ENCODE results near the gene KISS1.
A peak's percentile ranks its signal among the peaks of the same experiment; 100 is the strongest.

The KISS1 gene

DNA sequence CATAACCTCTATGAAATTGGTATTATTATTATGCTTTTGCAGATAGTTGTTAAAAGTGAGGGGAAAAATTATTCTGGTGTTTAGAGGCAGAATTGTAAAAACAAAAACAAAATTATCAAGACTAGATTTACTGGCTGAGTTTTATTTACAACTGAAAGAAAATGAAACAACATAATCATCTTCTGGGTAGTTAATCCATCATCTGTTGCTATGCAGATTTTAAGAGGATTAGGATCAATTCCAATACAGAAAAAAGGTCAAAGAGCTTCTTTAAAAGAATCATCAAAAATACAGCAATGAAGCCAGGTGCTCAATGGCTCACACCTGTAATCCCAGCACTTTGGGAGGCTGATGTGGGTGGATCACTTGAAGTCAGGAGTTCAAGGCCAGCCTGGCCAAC lies 9.2 kb upstream of the KISS1 start:
- H3K27ac Mint-ChIP-seq, result no peak overlapping the region
- H3K27me3 Mint-ChIP-seq, result peaks cover 55% of the 10 kb centered on the region
- no peaks in the 10 kb centered on the region for H3K36me3 Mint-ChIP-seq
- H3K9me3 Mint-ChIP-seq, result no peaks in the 10 kb centered on the region
- no peak overlapping the region for H3K4me3 Mint-ChIP-seq
- ATAC-seq, result no peak
- peaks cover 4% of the 10 kb centered on the region for H3K4me1 Mint-ChIP-seq

DNA sequence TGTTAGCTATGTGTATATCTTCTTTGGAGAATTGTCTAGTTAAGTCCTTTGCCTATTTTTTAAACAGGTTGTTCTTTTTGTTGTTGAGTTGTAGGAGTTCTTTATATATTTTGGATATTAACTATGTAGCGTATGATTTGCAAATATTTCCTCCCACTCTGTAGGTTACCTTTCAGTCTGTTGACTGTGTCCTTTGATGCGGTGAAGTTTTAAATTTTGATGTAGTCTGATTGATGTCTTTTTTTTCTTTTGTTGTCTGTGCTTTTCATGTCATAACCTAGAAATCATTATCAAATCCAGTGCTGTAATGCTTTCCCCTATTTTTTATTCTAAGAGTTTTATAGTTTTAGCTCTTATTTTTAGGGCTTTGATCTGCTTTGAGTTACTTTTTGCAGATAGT lies 8.7 kb upstream of the KISS1 start:
- Mint-ChIP-seq H3K27me3 (peaks cover 57% of the 10 kb centered on the region), H3K27ac (no peak overlapping the region), H3K36me3 (no peaks in the 10 kb centered on the region), H3K4me1 (peaks cover 4% of the 10 kb centered on the region), H3K9me3 (no peaks in the 10 kb centered on the region), H3K4me3 (no peak overlapping the region)
- no peak for ATAC-seq

DNA sequence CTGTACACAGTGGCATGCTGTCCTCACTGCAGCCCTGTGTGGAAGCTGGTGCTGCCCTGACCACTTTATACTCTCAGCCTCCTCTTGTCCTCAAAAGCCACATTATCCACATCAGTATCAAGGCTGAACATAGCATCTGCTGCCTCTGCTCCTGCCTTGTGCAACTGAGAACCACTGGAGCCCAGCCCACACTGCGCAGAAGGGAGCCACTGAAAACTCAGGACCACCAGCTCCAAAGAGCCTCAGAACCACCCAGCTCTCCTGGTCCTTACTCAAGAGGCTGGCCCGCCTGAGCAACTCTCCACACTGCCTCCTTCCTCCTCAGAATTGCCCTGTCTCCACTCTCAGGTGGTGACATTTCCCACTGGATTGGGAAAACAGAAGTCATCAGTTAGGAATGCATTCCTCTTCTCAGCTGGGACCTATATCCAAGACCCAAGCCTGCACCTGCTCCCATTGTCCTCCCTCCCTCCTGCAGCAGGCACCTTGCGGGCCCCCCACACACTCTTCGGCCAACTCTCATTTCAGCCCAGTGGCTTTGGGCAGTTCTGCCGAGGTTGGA lies 7.0 kb upstream of the KISS1 start:
- ATAC-seq, result peak; percentile 4
- H3K36me3 Mint-ChIP-seq, result no peaks in the 10 kb centered on the region
- H3K27me3 Mint-ChIP-seq, result peaks cover 63% of the 10 kb centered on the region
- no peak overlapping the region for H3K4me3 Mint-ChIP-seq
- H3K4me1 Mint-ChIP-seq, result peaks cover 4% of the 10 kb centered on the region
- H3K9me3 Mint-ChIP-seq, result no peaks in the 10 kb centered on the region
- H3K27ac Mint-ChIP-seq, result no peak overlapping the region

DNA sequence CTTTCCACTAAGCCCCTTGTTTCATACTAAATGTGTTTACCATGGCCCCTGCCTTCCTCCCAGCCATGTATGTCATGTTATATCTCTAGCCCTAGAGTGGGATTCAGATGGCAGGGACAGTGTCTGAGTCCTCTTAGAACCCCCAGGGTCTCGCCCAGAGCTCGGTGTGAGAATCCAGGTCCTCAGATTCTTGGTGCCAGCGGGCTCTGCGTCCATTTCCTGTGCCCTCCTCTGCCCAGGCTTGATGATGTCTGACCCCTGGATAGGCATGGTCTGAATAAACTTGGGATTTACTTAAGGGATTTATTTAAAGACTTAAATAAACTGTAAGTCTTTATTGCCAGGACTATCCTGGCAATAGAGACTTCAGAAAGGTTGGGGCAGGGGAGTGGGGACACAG lies 6.2 kb upstream of the KISS1 start:
- no peak overlapping the region for H3K4me3 Mint-ChIP-seq
- peaks cover 4% of the 10 kb centered on the region for H3K4me1 Mint-ChIP-seq
- H3K27me3 Mint-ChIP-seq, result peaks cover 66% of the 10 kb centered on the region
- no peak for ATAC-seq
- H3K36me3 Mint-ChIP-seq, result no peaks in the 10 kb centered on the region
- H3K9me3 Mint-ChIP-seq, result no peaks in the 10 kb centered on the region
- H3K27ac Mint-ChIP-seq, result no peak overlapping the region

DNA sequence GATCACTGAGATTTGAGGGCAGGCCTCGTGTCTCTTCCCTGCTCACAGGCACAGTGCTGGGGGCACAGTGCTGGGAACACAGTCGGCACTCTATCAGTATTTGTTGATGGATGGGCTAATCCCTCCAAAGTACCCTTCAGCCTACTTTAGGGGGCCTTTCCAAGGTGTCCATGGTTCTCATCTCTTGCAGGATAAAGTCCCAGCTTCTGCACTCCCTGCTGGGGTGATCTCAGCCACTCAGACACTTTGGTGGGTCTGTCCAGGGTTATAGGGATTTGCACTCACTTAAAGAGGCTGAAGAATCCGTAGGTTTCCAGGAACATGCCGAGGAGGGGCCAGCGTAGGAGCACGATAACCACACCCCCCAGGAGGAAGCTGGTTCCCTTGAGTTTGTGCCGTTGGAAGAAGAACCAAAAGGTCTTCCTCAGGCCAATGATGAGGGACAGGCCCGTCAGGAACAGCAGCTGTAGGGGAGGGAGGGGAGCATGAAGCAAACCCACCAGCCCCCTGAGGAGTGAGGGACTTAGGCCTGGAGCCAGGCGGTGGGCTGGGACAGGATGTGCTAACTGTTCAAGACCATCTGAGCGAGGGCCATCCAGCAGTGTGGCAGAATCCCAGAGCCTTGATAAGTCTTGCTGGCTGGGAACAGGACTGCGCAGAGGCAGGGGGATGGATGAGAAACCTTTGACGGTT lies 5.2 kb upstream of the KISS1 start:
- H3K4me1 Mint-ChIP-seq, result no peaks in the 10 kb centered on the region
- no peak for ATAC-seq
- no peak overlapping the region for H3K4me3 Mint-ChIP-seq
- peaks cover 64% of the 10 kb centered on the region for H3K27me3 Mint-ChIP-seq
- H3K9me3 Mint-ChIP-seq, result no peaks in the 10 kb centered on the region
- no peak overlapping the region for H3K27ac Mint-ChIP-seq
- no peaks in the 10 kb centered on the region for H3K36me3 Mint-ChIP-seq

DNA sequence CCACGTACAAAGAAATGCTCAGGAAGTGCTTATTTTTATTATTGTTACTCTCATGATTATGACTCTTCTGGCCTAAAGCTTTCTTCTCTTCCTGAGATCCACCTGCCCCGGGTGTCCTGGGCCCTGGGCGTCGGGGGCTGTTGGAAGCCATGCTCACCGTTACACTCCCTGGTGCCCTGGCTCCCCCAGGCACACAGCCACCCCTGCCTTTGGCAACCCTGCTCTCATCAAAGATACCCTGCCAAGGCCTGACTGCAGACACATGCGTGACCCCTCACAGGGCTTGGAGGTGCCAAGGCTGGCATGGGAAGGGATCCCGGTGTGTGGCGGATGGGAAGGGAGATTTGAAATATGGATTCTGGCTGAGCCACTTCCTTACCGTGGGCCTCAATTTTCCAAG lies 3.3 kb upstream of the KISS1 start:
- Mint-ChIP-seq H3K4me1 (no peaks in the 10 kb centered on the region), H3K4me3 (no peak overlapping the region), H3K27me3 (peaks cover 69% of the 10 kb centered on the region), H3K9me3 (peaks cover 4% of the 10 kb centered on the region), H3K36me3 (no peaks in the 10 kb centered on the region), H3K27ac (no peak overlapping the region)
- no peak for ATAC-seq

DNA sequence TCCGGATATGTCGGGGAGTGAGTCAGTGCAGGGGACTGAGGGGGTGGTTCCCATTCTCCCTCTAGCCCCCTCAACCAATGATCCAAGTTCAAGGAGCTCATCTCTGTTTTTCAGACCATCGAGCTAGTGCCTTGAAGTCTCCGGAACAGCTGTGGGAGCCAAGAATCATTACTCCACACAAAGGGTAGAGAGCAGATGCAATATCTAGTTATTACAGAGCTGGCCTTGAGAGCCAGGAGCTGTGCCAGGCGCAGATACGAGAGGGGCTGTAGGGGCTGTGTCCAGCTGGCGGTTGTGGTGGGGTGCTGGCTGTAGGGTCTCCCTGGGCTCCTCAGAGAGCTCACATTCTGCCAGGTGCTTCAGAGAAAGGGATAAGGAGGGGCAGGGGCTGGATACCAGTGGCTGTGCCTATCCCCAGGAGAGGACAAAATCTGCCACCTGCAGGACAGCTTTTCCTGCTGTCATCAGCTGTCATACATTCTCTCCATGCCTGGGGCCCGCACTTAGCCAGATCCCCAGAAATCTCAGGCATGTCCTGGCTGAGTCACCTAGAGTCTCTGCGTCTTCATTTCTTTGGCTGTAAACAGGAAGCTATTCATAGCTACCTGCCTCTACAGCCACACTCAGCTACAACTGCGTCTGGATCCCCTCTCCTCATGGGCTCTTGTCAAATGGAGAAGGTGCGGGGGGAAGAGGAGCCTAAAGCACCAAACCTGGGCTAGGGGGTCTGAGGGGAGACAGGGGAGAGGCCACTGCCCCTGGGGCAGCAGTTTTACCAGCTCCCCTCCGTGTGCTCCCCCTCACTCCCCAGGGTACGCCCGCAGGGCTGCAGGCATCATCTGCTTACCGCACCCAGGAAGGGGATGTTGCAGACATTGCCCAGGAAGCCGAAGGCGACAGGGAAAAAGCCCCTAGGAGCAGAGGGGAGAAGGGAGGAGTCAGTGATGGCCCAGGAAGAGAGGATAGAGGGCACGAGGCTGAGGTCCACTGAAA lies 2.4 kb upstream of the KISS1 start:
- ATAC-seq, result no peak

DNA sequence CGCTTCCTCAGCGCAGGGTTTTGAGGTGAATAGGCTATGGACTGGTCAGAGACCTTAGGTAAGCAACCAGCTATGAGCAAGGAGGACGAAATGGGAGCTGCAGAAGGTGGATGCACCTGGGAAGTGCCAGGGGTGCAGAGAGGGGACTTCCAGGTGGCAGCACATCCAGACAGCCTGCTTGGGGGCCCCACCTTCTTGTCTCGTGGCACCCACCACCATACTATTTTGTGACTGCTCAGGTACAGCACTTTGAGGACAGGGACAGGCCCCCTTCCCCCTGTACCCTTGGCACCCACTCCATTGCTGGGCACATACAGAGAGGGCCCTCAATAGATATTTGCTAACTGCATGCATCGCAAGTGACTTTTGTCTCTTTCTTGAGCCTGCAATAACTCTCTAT lies 777 bp upstream of the KISS1 start:
- Mint-ChIP-seq H3K27ac (no peak overlapping the region), H3K36me3 (no peaks in the 10 kb centered on the region), H3K27me3 (peaks cover 68% of the 10 kb centered on the region), H3K9me3 (peaks cover 4% of the 10 kb centered on the region), H3K4me1 (no peaks in the 10 kb centered on the region), H3K4me3 (no peak overlapping the region)
- ATAC-seq, result no peak

More for the DNA sequence above, 2.4 kb upstream of the KISS1 start:
- Mint-ChIP-seq H3K4me1 (no peaks in the 10 kb centered on the region), H3K27me3 (peaks cover 69% of the 10 kb centered on the region), H3K9me3 (peaks cover 4% of the 10 kb centered on the region), H3K4me3 (no peak overlapping the region), H3K36me3 (no peaks in the 10 kb centered on the region), H3K27ac (no peak overlapping the region)

DNA sequence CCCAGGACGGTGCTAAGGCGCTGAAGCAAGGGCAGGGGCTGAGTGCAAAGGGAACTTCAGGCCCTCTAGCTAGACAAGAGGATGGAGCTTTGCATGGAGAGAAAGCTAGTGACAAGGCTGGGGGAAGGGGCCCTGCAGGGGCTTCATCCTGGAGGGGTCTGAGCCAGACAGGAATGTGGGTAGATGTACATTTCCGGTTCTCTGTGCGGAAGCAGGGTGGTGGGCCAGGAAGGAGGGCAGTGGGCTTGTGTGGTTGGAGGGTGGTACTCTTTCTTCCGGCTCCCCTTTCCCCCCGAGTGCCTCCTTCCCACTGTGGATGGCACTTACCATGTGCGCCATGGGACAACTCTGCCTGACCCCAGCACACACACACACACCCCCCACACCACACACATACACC lies 1.5 kb downstream of the KISS1 start:
- Mint-ChIP-seq H3K36me3 (no peaks in the 10 kb centered on the region), H3K9me3 (peaks cover 4% of the 10 kb centered on the region), H3K4me1 (no peaks in the 10 kb centered on the region), H3K4me3 (no peak overlapping the region), H3K27me3 (peaks cover 72% of the 10 kb centered on the region), H3K27ac (no peak overlapping the region)
- ATAC-seq, result no peak

DNA sequence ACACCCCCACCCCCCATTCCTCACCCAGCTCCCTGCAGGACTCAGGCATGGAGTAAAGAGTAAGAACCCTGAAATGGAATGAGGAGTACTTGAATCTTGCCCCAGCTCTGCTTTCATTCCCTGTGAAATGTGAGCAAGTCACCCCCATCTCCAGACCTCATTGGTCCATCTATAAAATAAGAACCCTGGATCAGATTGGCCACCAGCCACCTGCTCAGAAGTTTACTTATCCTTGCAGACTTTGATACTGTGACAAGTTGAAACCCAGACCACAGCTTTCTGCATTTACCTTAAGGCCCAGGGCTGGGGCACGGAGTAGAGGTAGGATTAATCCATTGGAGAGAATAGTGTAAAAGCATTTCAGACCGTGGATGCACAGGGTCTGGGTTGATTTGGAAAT lies 2.2 kb downstream of the KISS1 start:
- Mint-ChIP-seq H3K27ac (no peak overlapping the region), H3K27me3 (peaks cover 79% of the 10 kb centered on the region), H3K9me3 (peaks cover 4% of the 10 kb centered on the region), H3K36me3 (no peaks in the 10 kb centered on the region), H3K4me3 (no peak overlapping the region), H3K4me1 (peaks cover 6% of the 10 kb centered on the region)
- ATAC-seq, result no peak

DNA sequence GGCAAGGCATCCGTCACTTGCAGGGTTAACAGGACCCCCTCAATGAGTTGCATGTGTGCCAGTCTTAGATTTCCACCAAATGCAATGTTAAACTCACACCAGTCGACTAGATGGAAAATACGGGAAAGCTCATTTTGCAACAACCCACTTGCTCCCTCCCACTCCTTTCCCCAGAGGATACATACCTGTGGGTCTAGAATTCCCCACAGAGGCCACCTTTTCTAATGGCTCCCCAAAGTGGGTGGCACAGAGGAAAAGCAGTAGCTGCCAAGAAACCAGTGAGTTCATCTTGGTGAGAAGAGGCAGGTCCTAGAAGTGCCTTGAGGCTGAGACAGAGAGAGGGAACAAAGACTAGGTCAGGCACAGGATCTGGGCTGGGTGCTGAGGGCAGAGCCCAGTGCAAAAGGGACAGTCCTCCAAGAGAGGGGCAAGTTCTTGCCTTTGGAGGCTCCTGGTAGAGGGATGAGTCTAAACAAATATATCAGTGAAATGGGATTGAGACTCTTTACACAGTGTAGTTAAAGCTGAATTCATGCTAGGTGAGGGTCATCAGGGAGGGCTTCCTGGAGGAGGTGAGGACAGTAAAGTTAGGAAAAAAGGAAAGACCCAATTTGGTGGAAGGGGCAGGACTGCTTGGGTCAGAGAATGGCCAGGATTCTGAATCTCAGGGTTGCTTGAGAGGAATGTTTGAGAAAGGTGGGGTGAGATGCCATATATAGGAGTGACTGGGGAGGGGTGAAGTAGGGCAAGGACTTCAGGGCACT lies 3.5 kb downstream of the KISS1 start:
- H3K27ac Mint-ChIP-seq, result no peak overlapping the region

DNA sequence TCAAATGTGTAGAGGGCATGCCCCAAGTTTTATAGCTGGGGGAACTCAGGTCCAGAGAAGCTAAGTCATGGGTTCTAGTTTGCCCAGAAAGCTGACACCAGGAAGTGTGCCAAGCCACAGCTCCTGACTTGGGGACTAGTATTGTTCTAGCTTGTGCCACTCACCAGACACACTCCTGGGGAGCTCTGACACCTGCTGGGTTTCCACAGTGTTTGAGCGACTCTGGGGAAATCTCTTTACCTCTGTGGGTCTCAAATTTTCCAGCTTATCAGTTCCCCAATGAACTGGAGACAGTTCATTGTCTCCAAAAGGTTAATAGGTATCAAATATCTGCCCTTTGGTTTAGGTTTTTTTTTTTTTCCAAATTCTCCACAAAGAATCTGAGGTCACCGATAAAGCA lies 4.2 kb downstream of the KISS1 start:
- Mint-ChIP-seq H3K36me3 (no peaks in the 10 kb centered on the region), H3K9me3 (peaks cover 4% of the 10 kb centered on the region), H3K27me3 (peaks cover 90% of the 10 kb centered on the region), H3K27ac (no peak overlapping the region), H3K4me1 (peaks cover 7% of the 10 kb centered on the region), H3K4me3 (no peak overlapping the region)
- ATAC-seq, result no peak

More for the DNA sequence above, 3.5 kb downstream of the KISS1 start:
- Mint-ChIP-seq H3K4me3 (no peak overlapping the region), H3K4me1 (peaks cover 7% of the 10 kb centered on the region), H3K9me3 (peaks cover 4% of the 10 kb centered on the region), H3K27me3 (peaks cover 83% of the 10 kb centered on the region), H3K36me3 (no peaks in the 10 kb centered on the region)
- ATAC-seq, result no peak

DNA sequence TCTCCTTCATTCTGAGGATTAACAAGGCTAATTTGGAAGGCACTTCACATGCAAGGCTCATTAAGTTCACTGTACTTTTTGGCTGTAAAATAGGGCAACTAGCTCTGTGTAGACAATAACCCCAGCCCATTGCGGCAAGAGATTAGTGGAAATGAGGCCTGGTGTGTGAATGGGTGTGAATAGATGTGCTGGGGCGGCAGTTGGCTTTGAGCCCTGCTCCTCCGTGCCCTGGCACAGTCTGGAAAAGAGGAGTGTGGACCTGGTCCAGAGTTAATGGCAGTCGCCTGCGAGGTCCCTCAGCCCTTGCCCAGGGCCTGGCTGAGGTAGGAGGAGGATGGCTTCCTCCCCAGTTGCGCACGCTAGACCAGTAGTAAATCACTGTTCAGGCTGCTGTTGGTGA lies 4.8 kb downstream of the KISS1 start:
- Mint-ChIP-seq H3K27ac (no peak overlapping the region), H3K9me3 (peaks cover 4% of the 10 kb centered on the region), H3K4me1 (peaks cover 7% of the 10 kb centered on the region), H3K36me3 (no peaks in the 10 kb centered on the region), H3K4me3 (no peak overlapping the region), H3K27me3 (peaks cover 91% of the 10 kb centered on the region)
- ATAC-seq, result no peak

DNA sequence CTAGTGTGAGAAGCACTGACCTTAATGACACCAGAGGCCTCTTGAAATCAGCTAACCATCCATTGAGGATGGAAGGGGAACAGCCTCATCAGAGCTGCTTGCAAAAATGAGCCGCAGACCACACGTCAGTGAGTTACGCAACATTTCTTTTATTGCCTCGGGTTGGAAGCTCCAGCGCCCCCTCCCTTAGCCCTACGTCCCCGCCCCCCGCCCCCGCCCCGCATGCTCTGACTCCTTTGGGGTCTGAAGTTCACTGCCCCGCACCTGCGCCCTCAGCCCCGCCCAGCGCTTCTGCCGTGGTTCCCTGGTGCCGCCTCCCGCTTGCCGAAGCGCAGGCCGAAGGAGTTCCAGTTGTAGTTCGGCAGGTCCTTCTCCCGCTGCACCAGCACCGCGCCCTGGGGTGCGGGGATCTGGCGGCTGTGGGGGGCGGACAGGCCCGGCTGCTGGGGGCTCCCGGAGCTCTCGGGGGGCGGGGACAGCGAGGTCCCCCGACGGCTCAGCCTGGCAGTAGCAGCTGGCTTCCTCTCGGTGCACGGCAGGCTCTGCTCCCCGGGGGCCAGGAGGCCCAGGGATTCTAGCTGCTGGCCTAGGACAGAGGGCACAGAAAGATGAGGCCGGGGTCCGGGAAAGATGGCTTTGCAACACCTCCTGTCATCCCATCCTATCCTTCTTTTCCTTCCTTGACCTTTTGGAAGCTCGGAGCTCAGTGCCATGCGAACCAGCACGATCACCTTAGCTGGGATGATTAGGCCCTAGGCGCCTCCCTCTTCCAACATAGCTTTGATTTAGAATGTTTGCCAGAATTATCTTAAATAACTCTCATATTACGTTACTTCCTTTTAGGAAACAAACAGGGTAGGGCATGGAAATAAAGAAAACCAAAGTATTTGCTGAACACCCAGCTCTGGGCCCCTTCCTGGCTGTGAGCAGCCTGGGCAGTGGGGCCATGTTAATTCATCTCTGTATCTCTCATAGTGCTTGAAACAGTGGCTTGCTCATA lies 5.8 kb downstream of the KISS1 start:
- Mint-ChIP-seq H3K27ac (no peak overlapping the region), H3K36me3 (no peaks in the 10 kb centered on the region), H3K4me3 (no peak overlapping the region), H3K4me1 (peaks cover 7% of the 10 kb centered on the region), H3K9me3 (peaks cover 4% of the 10 kb centered on the region), H3K27me3 (peaks cover 93% of the 10 kb centered on the region)
- ATAC-seq, result peak; percentile 35

Data from stimulated activated memory B cell treated with anti-CD40 and anti-IgM and Interleukin-4, amounts not matched to agents 10 μg/mL and 1 μg/mL and 100 μg/mL, for 72 hours (primary cell).